Stimulated activated CD4-positive, alpha-beta T cell treated with anti-CD3 and anti-CD28 coated beads, Interleukin-12 subunit alpha, Interleukin-12 subunit beta, amount 100 ng/mL, for 24 hours (primary cell): Measurements from ENCODE around the gene SAPCD2.

Experiments
- DNase-seq, 2 experiments: peaks; one replicate each; pipeline ENCODE4 v3.0.0-alpha.2; 2020; ENCODE audit warnings: low read depth in 2 of 2

The SAPCD2 gene

DNA sequence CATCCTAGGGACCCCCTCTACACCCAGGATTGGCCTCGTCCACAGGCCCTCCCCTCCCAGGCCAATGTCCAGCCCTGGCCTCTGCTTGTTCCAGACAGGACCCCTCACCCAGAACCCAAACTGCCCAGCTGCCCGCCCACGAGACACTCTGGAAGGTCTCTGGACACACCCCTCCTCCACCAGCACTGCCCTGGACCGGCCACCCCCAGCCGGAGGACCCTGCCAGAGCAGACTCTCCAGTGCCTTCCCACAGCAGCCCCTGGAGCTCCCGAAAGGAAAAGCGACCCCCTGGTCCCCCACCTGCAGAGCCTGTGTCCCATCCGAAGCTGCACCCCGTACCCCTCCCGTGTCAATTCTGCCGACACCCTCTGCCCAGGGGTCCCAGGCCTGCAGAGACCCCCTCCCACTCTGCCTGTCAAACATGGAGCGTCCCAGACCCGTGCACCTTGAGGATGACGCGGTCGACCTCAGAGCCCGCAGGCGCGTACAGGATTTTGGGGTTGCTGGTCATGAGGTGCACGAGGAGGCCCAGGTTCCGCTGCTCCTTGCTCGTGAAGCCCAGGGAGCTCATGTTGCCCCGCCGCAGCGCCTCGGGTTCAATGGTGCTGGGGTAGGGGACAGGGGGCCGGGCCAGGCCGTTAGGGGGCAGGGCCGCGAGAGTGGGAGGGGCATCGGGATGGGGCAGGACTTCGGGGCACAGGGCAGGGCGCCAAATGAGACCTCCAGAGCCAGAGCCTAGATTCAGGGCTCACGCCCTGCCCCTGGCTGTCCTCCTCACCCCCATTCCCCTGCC, 50.3 kb downstream of the SAPCD2 start:
- no peak for DNase-seq

DNA sequence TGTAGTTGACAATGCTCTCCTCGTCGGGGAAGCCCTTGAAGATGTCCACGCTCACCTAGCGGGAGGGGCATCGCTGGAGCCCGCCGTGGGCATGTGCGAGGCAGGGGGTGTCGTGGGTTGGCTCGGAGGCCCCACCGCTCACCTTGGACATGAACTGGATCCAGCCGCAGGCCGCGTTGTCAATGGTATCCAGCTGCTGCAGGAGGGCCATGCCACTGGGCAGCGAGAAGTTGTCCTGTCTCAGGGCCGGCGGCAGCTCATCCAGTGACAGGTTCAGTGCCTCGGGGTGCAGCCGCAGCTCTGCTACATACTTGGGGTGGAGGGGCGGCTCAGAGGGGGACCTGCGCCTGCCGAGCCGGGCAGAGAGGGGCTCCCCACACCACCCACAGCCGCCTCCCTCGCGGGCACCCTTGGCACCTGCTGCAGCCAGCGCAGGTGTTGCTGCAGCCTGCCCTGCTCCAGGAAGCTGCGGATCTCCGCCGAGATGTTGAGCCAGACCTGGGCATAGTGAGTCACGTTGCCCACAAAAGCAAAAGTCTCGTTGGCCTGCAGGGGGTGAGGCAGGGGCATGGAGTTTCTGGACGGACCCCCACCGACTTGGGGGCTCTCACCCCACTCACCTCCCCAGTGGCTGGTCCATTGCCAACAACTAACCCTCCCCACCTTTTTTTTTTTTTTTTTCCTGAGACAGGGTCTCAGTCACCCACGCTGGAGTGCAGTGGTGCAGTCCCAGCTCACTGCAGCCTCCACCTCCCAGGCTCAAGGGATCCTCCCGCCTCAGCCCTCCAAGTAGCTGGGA, 51.4 kb downstream of the SAPCD2 start:
- DNase-seq: no peak

DNA sequence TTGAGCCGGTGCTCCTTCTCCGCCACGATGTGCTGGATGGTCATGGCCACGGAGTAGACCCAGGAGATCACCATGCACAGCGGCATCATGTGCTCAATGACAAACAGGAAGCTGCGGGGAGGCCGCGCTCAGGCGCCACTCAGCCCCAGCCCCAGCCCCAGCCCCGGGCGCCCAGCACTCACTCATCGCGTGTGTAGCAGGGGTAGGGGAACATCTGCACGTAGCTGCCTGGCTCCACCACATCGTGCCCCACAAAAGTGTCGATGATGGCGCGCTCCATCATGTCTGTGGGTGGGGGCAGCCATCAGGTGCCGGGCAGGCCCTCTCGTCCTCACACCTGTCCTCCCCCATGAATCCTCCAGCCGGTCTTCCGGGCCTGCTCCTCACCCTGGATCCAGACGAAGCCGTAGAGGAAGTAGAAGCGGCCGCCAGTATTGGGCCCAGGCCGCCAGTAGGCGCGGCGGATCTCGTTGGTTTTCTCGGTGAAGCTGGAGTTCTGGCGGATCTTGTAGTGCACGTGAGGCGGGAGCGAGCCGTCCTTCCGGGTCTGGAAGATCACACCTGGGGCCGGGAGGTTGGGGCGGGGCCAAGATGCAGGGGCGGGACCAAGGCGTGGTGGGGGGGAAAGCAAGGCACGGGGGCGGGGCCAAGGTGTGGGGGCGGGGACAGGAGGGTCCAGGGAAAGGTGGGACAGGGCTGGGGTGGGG, 52.4 kb downstream of the SAPCD2 start:
- DNase-seq: no peak

DNA sequence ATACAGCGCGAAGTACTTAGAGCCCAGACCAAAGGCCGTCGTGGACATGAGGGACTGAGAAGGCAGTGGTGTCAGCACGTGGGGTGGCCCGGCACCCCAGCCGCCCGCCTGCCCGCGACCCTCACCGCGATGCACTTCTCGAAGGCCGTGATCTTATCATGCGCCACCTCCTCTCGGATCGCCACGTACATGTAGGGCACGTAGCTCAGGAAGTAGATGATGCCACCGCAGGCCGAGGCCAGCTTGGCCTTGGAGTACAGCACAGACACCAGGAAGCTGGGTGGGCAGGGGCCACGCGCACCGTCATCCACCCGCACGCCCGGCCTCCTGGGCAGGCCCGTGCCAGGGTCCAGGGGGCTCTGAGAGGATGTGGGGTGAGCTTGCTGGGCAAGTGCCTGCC, 53.3 kb downstream of the SAPCD2 start:
- no peak for DNase-seq

DNA sequence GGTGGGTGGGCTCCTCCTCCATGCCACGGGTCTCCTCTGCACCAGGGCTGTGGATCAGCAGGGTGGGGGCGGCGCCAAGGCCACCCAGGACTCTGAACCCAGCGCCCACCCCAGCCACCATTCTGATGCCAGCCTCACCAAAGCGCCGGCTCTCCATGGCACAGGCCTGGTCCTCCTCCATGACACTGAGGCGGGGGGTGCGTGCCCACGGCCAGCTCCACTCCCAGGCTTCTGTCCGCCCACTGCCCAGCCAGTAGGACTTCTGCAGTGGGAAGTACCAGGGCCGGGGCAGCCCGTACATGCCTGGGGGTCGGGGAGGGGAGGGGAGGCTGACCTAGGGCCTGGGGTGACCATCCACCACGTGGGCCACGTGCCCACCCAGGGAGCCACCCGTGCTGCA, 53.9 kb downstream of the SAPCD2 start:
- no peak for DNase-seq

DNA sequence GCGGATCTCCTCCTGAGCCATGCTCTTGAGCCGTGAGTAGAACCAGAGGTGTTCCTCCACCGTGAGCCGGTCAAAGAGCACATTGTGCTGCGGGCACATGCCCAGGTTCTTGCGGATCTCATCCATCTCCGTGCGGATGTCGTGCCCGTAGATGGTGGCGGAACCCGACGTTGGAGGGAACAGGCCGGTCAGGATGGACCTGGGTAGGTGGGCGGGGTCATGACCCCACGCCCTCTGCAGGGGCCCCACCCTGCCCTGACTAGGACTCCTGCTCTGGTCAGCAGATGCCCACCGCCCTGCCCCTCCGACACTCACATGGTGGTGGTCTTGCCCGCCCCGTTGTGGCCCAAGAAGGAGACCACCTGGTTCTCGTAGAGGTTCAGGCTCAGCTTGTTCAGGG, 54.4 kb downstream of the SAPCD2 start:
- no peak for DNase-seq

DNA sequence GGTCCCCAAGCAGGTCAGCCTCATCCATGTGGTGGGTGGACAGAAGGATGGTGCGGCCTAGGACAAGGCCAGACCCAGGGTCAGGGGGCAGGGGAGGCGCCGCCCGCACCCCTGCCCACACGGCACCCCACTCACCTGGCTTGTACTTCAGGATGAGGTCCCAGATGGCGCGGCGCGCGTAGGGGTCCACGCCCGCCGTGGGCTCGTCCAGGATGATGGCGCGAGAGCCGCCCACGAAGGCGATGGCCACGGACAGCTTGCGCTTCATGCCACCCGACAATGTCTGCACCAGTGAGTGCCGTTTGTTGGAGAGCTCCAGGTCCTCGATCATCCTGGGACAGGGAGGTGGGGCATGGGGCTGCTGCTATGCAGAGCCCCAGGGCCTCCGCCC, 54.8 kb downstream of the SAPCD2 start:
- no peak for DNase-seq

DNA sequence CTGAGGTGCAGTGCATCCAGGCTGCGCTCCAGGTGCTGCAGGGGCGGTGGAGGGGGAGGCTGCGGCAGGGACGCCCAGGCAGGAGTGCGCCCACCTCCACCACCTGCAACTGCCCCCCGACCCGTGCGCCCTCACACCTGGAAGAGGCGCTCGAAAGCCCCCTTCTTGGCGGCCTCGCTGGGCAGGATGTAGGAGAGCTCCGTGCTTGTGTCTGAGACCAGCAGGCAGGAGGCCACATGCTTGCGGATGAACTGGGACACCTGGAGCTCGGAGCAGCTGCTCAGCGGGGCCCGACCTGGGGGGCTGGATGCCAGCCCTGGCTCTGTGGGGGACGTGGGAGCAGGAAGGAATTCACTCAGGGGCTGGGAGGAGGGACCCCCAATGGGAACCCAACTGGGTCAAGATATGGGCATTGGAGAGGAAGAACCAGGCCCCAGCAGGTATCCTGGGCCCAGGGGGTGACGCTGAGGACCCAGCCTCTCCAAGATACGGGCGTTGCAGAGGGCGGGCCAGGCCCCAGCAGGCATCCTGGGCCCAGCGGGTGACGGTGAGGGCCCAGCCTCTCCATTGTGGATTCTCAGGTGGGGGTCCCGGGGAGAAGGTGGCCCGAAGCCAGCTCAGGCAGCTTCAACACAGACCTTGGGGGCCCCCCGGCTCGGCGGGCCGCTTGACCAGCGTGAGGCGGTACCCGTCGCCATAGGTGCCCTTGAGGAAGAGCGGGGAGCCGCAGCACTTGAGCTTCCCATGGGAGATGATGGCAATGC, 55.4 kb downstream of the SAPCD2 start:
- no peak for DNase-seq

DNA sequence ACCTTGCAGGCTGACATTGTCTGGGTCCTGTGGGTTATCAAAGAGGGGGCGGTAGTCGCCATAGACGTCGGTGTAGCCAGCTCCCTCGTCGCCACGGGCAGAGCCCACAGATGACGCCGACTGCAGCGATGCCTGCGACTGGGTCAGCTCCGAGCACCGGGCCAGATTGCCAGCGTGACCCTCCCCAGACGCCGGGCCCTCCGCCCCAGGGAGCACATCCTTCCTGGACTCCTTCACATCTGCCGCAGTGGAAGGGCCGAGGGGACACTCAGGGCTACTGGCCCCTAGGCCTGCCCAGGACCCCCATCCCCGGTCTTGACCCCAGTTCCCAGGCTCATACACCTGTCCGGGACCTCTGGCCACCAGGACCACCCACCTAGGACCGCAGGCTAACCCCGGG, 56.2 kb downstream of the SAPCD2 start:
- no peak for DNase-seq

DNA sequence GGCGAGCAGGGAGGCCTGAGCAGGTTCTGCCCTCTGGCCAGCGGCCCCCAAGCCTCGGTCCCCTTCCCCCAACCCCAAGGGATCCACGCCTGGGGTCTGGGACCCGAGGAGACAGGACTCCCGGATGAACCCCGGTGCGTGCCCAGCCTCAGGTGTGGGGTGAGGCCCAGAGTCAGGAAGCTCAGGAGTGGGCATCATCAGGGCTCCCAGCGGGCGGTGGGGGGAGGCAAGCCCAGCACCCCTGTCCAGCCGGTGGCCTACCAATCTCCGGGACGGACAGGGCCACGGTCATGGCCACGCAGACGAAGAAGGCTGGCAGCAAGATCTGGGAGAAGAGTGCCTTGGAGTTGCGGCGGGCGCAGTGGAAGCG, 56.8 kb downstream of the SAPCD2 start:
- DNase-seq: no peak

DNA sequence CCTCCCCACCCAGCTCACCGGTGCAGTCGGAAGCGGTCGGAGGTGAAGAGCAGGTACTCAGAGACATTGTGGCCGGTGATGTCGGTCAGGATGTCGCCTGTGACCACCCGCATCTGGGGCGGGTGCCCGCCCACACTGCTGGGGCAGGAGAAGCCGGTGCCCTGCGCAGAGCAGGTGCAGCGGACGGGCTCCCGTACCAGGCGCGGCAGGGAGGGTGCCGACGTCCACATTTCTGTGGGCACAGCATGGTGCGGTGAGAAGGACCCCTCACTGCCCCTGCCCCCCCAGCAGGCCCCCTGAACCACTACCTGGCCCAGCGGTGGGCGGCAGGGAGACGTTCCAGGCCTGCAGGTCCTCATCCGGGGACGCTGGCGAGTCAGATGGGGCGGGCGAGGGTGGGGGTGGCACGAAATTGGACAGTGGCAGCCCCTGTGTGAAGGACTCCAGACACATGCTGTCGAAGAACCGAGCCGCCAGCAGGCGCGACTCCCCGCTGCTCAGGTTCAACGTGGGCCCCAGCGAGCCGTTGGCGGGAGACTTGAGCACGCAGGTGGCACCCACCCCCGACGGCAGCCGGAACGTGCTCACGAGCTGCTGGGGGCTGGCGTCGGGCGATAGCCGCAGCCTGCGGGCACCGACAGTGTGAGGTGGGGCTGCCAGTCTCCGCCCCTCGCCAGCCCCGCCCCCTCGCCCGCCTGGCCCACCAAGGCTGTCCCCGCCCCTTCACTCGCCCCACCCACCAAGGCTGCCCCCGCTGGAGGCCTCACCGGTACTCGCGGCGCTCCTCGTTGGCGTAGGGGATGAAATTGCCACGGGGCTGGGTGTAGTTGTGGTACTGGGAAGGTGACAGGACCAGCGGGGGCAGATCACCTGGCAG, 57.4 kb downstream of the SAPCD2 start:
- DNase-seq: no peak
